Osteoblast (primary cell): ENCODE data around the gene FAM111B. TPM values are rescaled to one million over a fixed set of nuclear protein-coding genes. Genes with fewer than 3 reads are reported as not detected.
A peak's percentile ranks its signal among the peaks of the same experiment; 100 is the strongest.

Source experiments
- DNase-seq: peaks from one replicate; pipeline ENCODE4 v3.0.0; 2011; ENCODE audit warnings: low spot score, mixed read lengths; ENCODE audit not compliant: insufficient read length; ENCODE audit errors: missing footprints
- H2AFZ ChIP-seq: 2 replicates; pipeline ENCODE4 v1.6.0; 2011; ENCODE audit warnings: mild to moderate bottlenecking, low read length
- H3K27ac ChIP-seq: 2 replicates; pipeline ENCODE4 v1.5.1; 2011; ENCODE audit warnings: mild to moderate bottlenecking, low read depth, low read length, moderate library complexity
- H3K27me3 ChIP-seq: 2 replicates; pipeline ENCODE4 v1.6.0; 2012; ENCODE audit warnings: mild to moderate bottlenecking, control low read depth, inconsistent platforms, low read length, moderate library complexity; ENCODE audit not compliant: insufficient read depth
- H3K36me3 ChIP-seq: 2 replicates; pipeline ENCODE4 v1.5.1; 2011; ENCODE audit warnings: mild to moderate bottlenecking, low read length, control low read depth, moderate library complexity; ENCODE audit not compliant: insufficient read depth
- H3K4me1 ChIP-seq: 2 replicates; pipeline ENCODE4 v1.5.1; 2011; ENCODE audit warnings: mild to moderate bottlenecking, low read length, control low read depth, moderate library complexity; ENCODE audit not compliant: insufficient read depth
- H3K4me2 ChIP-seq: 2 replicates; pipeline ENCODE4 v1.6.0; 2011; ENCODE audit warnings: mild to moderate bottlenecking, low read length; ENCODE audit not compliant: insufficient read depth
- H3K4me3 ChIP-seq: fragments of 200-600 bp; sonication (generic); 3 replicates; pipeline ENCODE4 v1.5.1; 2012; ENCODE audit warnings: mild to moderate bottlenecking, low read length, inconsistent platforms; ENCODE audit not compliant: insufficient read depth
- H3K79me2 ChIP-seq: 2 replicates; pipeline ENCODE4 v1.6.0; 2012; ENCODE audit warnings: mild to moderate bottlenecking, low read length, control low read depth, inconsistent platforms; ENCODE audit not compliant: insufficient read depth
- H3K9me3 ChIP-seq: 2 replicates; pipeline ENCODE4 v1.5.1; 2011; ENCODE audit warnings: low read depth, low read length, control low read depth
- H4K20me1 ChIP-seq: 2 replicates; pipeline ENCODE4 v1.6.0; 2012; ENCODE audit warnings: mild to moderate bottlenecking, low read length, control low read depth; ENCODE audit not compliant: insufficient read depth
- CTCF ChIP-seq: IDR thresholded peaks from 2 replicates; pipeline ENCODE4 v1.5.1; 2011; ENCODE audit warnings: mild to moderate bottlenecking, low read depth, low read length, moderate library complexity; ENCODE audit errors: extremely low read depth
- total RNA-seq: library from RNA; depleted of rRNA; stranded (reverse); fragments of >200 nt; gene quantifications from 2 replicates; pipeline ENCODE4 v1.2.3, GENCODE V29; 2012

The FAM111B gene
- total RNA-seq, 1 donor, result 0.72 TPM

GRCh38 chr11:59172345-59173079 is 65.5 kb downstream of the FAM111B start:
- H3K4me2 ChIP-seq, result peak overlapping the region; percentile 99
- no peak overlapping the region for H3K27ac ChIP-seq
- H3K4me1 ChIP-seq, result peaks cover 14% of the 10 kb centered on the region
- no peak for TF ChIP-seq CTCF
- peak overlapping the region; percentile 83 for H2AFZ ChIP-seq
- no peaks in the 10 kb centered on the region for H3K79me2 ChIP-seq
- no peaks in the 10 kb centered on the region for H3K36me3 ChIP-seq
- H3K9me3 ChIP-seq, result no peaks in the 10 kb centered on the region
- peak overlapping the region; percentile 75 for H3K4me3 ChIP-seq
- H3K27me3 ChIP-seq, result peaks cover 36% of the 10 kb centered on the region
- H4K20me1 ChIP-seq, result no peaks in the 10 kb centered on the region
- peak; percentile 67 for DNase-seq

- peak overlapping the region; percentile 75 for H3K4me3 ChIP-seq
- H3K27me3 ChIP-seq, result peaks cover 36% of the 10 kb centered on the region
- no peak overlapping the region for H3K27ac ChIP-seq
- H2AFZ ChIP-seq, result peak overlapping the region; percentile 83
- no peaks in the 10 kb centered on the region for H4K20me1 ChIP-seq
- DNase-seq, result peak; percentile 86
- no peak for TF ChIP-seq CTCF
- H3K36me3 ChIP-seq, result no peaks in the 10 kb centered on the region
- H3K9me3 ChIP-seq, result no peaks in the 10 kb centered on the region
- H3K4me1 ChIP-seq, result peaks cover 14% of the 10 kb centered on the region
- H3K79me2 ChIP-seq, result no peaks in the 10 kb centered on the region
- H3K4me2 ChIP-seq, result peak overlapping the region; percentile 99
Measured at GRCh38 chr11:59173080-59173963, 66.3 kb downstream of the FAM111B start.

- Histone ChIP-seq H3K36me3 (no peaks in the 10 kb centered on the region), H3K27me3 (peaks cover 36% of the 10 kb centered on the region), H3K4me3 (no peak overlapping the region), H3K4me2 (no peak overlapping the region), H3K4me1 (peaks cover 14% of the 10 kb centered on the region), H4K20me1 (no peaks in the 10 kb centered on the region), H3K9me3 (no peaks in the 10 kb centered on the region), H3K79me2 (no peaks in the 10 kb centered on the region), H2AFZ (no peak overlapping the region), H3K27ac (no peak overlapping the region)
- DNase-seq, result no peak
- TF ChIP-seq CTCF, result no peak
Measured at GRCh38 chr11:59173964-59174663, 67.1 kb downstream of the FAM111B start.
